22Rv1 (cell line): ENCODE measurements around the gene MED26.
"Not testable (repeated sequence)": the region's sequence is repeated elsewhere in the genome, so short reads cannot be mapped to it uniquely, and the experiment has no call there.

ENCODE experiments used
- H3K27ac ChIP-seq: fragments of 450-650 bp; 2 replicates; pipeline ENCODE4 v1.5.1; 2017
- ZFX ChIP-seq: fragments of 450-650 bp; IDR thresholded peaks from 2 replicates; pipeline ENCODE4 v1.6.1; 2017; ENCODE audit warnings: antibody characterized with exemption, borderline replicate concordance
- TF ChIP-seq, protein P1 (sequence below): fragments of 450-650 bp; IDR thresholded peaks from 2 replicates; pipeline ENCODE4 v1.5.1; 2017; ENCODE audit warnings: mild to moderate bottlenecking

Gene MED26

GRCh38 chr19:16562608-16563025 is 65.4 kb downstream of the MED26 start:
- TF ChIP-seq, protein P1, sequence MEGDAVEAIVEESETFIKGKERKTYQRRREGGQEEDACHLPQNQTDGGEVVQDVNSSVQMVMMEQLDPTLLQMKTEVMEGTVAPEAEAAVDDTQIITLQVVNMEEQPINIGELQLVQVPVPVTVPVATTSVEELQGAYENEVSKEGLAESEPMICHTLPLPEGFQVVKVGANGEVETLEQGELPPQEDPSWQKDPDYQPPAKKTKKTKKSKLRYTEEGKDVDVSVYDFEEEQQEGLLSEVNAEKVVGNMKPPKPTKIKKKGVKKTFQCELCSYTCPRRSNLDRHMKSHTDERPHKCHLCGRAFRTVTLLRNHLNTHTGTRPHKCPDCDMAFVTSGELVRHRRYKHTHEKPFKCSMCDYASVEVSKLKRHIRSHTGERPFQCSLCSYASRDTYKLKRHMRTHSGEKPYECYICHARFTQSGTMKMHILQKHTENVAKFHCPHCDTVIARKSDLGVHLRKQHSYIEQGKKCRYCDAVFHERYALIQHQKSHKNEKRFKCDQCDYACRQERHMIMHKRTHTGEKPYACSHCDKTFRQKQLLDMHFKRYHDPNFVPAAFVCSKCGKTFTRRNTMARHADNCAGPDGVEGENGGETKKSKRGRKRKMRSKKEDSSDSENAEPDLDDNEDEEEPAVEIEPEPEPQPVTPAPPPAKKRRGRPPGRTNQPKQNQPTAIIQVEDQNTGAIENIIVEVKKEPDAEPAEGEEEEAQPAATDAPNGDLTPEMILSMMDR: no peak
- no peak for TF ChIP-seq ZFX
- H3K27ac ChIP-seq: no peak overlapping the region

GRCh38 chr19:16561382-16561781 is 66.6 kb downstream of the MED26 start:
- no peak overlapping the region for H3K27ac ChIP-seq
- TF ChIP-seq, protein P1: no peak
- TF ChIP-seq ZFX: no peak

GRCh38 chr19:16559780-16560276 is 68.2 kb downstream of the MED26 start:
- no peak for TF ChIP-seq ZFX
- TF ChIP-seq, protein P1: no peak
- no peak overlapping the region for H3K27ac ChIP-seq

DNA sequence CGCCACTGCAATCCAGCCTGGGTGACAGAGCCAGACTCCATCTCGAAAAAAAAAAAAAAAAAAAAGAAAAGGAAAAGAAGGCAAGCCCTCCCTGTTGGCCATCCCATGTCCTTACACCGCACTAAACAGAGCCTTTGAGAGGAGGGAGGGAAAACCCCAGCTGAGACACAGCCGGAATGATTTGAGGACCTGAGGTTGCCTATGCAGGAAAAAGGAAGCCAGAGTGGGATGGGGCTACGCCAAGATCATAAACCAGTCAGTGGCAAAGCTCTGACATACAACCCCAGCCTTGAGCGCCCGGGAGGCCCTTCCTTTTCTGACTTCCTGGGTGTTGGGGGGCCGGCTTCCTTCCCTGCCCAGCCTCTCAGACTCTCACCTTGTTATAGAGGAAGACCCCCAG is 73.2 kb downstream of the MED26 start:
- no peak overlapping the region for H3K27ac ChIP-seq
- TF ChIP-seq ZFX: no peak
- TF ChIP-seq, protein P1: no peak

- H3K27ac ChIP-seq: not testable (repeated sequence)
Observed at GRCh38 chr19:16551902-16552301, 76.1 kb downstream of the MED26 start.

- no peak overlapping the region for H3K27ac ChIP-seq
- TF ChIP-seq ZFX: no peak
- TF ChIP-seq, protein P1: no peak
Observed at GRCh38 chr19:16548956-16549355, 79.0 kb downstream of the MED26 start.

DNA sequence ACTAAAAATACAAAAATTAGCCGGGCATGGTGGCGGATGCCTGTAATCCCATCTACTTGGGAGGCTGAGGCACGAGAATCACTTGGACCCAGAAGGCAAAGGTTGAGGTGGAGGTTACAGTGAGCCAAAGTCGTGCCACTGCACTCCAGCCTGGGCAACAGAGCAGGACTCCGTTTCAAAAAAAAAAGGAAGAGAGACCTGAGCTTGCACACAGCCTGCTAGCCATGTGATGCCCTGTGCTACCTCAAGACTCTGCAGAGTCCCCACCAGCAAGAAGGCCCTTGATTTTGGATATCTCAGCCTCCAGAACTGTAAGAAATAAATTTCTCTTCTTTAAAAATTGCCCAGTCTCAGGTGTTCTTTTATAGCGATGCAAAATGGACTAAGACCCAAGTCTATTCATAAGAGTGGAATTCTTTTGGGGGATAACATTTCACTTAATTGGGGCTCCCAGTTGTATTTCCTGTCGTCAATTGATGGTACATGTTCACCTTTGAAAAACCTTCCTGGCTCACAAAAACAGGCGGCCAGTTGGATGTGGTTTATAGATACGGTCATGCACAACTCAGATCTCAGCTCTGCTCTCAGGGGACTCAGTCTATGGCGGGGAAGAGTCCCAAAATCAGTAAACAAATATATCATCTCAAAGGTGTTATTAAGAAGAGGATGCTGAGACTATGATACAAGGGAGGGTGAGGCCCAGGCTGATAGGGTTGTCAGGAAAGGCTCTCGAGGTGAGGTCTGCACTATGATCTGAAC is 83.4 kb downstream of the MED26 start:
- no peak for TF ChIP-seq ZFX
- TF ChIP-seq, protein P1: no peak
- H3K27ac ChIP-seq: no peak overlapping the region

DNA sequence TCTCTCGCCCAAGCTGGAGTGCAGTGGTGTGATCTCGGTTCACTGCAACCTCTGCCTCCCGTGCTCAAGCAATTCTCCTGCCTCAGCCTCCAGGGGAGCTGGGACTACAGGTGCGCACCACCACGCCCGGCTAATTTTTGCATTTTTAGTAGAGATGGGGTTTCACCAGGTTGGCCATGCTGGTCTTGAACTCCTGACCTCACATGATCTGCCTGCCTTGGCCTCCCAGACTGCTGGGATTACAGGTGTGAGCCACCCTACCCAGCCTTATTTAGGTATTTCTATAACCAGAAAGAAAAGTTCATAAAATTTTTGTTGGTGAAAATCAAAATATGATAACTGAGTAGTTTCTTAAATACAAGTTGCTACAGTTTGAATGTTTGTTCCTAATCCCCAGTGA is 84.3 kb downstream of the MED26 start:
- peak overlapping the region; percentile 70 for H3K27ac ChIP-seq
